GM12878 (cell line): ENCODE measurements around the gene CFAP90.

Experiments
- CTCF ChIP-seq, 3 experiments: IDR thresholded peaks in 2 of 3; conservative IDR thresholded peaks in 1 of 3; 2 replicates each; pipeline ENCODE4 v1.5.1; 2011; ENCODE audit warnings: low read depth in 3 of 3, low read length in 3 of 3, mild to moderate bottlenecking in 3 of 3, control low read depth in 2 of 3, moderate library complexity in 2 of 3, inconsistent platforms in 1 of 3, mixed read lengths in 1 of 3; ENCODE audit not compliant: control insufficient read depth in 2 of 3, insufficient read depth in 1 of 3; ENCODE audit errors: extremely low read depth in 1 of 3
- SIN3A ChIP-seq: IDR thresholded peaks from 2 replicates; pipeline ENCODE4 v1.6.1; 2012; ENCODE audit warnings: low read depth, low read length, improper control_type of control experiment

- TF ChIP-seq SIN3A, result no peak
- TF ChIP-seq CTCF (IDR thresholded peaks at IDR 0.05 in 2 of 3, conservative IDR thresholded peaks at IDR 0.05 in 1 of 3; ENCODE audit: control insufficient read depth in 2 of 3, extremely low read depth in 1 of 3, insufficient read depth in 1 of 3, low read depth in 3 of 3, low read length in 3 of 3), result no peak
Measured at GRCh38 chr5:7846327-7846726, 4.6 kb downstream of the CFAP90 start.
